HepG2 (cell line): ENCODE measurements around the gene PKD2L1. TPM values are rescaled to one million over a fixed set of nuclear protein-coding genes. Genes with fewer than 3 reads are reported as not detected.

Experiments
- ATF7 ChIP-seq, 2 experiments: fragments of 450-650 bp in 1 of 2; sonication (generic) in 1 of 2; formaldehyde crosslinking in 1 of 2; IDR thresholded peaks; 2 replicates each; pipeline versions ENCODE4 v1.4.0 to v1.6.1; 2016 to 2020; ENCODE audit warnings: antibody characterized with exemption in 1 of 2, mild to moderate bottlenecking in 1 of 2, missing genetic modification reagents in 1 of 2
- MED8 ChIP-seq: sonication (generic); formaldehyde crosslinking; IDR thresholded peaks from 2 replicates; pipeline ENCODE4 v1.8.1; 2023; ENCODE audit warnings: mild to moderate bottlenecking, missing genetic modification reagents; ENCODE audit not compliant: insufficient replicate concordance
- NFATC3 ChIP-seq: sonication (generic); formaldehyde crosslinking; IDR thresholded peaks from 2 replicates; pipeline ENCODE4 v1.5.1; 2020; ENCODE audit warnings: mild to moderate bottlenecking, missing genetic modification reagents
- NR1H2 ChIP-seq: sonication (generic); formaldehyde crosslinking; IDR thresholded peaks from 2 replicates; pipeline ENCODE4 v1.8.1; 2022; ENCODE audit warnings: low read depth, missing genetic modification reagents, borderline replicate concordance
- TFAP4 ChIP-seq: sonication (generic); IDR thresholded peaks from 2 replicates; pipeline ENCODE4 v1.6.1; 2016; ENCODE audit warnings: low read depth, borderline replicate concordance
- ZEB1 ChIP-seq: IDR thresholded peaks from 2 replicates; pipeline ENCODE4 v1.6.1; 2012; ENCODE audit warnings: mild to moderate bottlenecking, low read depth, inconsistent platforms; ENCODE audit not compliant: insufficient replicate concordance
- ZFY ChIP-seq: sonication (generic); formaldehyde crosslinking; IDR thresholded peaks from 2 replicates; pipeline ENCODE4 v1.4.0; 2020; ENCODE audit warnings: missing genetic modification reagents
- ZIK1 ChIP-seq: sonication (generic); formaldehyde crosslinking; IDR thresholded peaks from 2 replicates; pipeline ENCODE4 v1.5.0; 2020; ENCODE audit warnings: mild to moderate bottlenecking, low read depth, missing genetic modification reagents, borderline replicate concordance
- ZNF232 ChIP-seq: sonication (generic); formaldehyde crosslinking; IDR thresholded peaks from 2 replicates; pipeline ENCODE4 v1.4.0; 2020; ENCODE audit warnings: missing genetic modification reagents, borderline replicate concordance
- ZNF335 ChIP-seq: sonication (generic); formaldehyde crosslinking; IDR thresholded peaks from 2 replicates; pipeline ENCODE4 v1.4.0; 2020; ENCODE audit warnings: missing genetic modification reagents
- ZNF670 ChIP-seq: sonication (generic); formaldehyde crosslinking; IDR thresholded peaks from 2 replicates; pipeline ENCODE4 v1.8.0; 2022; ENCODE audit warnings: mild to moderate bottlenecking, missing genetic modification reagents, borderline replicate concordance
- ZNF678 ChIP-seq: sonication (generic); formaldehyde crosslinking; IDR thresholded peaks from 2 replicates; pipeline ENCODE4 v1.4.0; 2020; ENCODE audit warnings: mild to moderate bottlenecking, missing genetic modification reagents
- ZNF687 ChIP-seq: sonication (generic); formaldehyde crosslinking; IDR thresholded peaks from 2 replicates; pipeline ENCODE4 v1.5.1; 2020; ENCODE audit warnings: mild to moderate bottlenecking, missing genetic modification reagents, moderate library complexity
- ZNF816 ChIP-seq: sonication (generic); formaldehyde crosslinking; IDR thresholded peaks from 2 replicates; pipeline ENCODE4 v1.8.0; 2022; ENCODE audit warnings: missing genetic modification reagents, mild to moderate bottlenecking, borderline replicate concordance
- ZSCAN25 ChIP-seq: sonication (generic); formaldehyde crosslinking; IDR thresholded peaks from 2 replicates; pipeline ENCODE4 v1.8.0; 2022; ENCODE audit warnings: mild to moderate bottlenecking, missing genetic modification reagents
- polyA plus RNA-seq, 8 experiments: library from polyadenylated mRNA; depleted of rRNA in 3 of 8; stranded (reverse) in 7 of 8; unstranded in 1 of 8; fragments of >200 nt; fragmentation: Illumina TruSeq in 4 of 8; extraction: Trizol in 4 of 8; gene quantifications; 2 replicates each; pipeline versions ENCODE4 v1.2.1 to v1.2.3, GENCODE V29; 2011 to 2016; ENCODE audit warnings: low read depth in 4 of 8, missing spikeins in 1 of 8, mixed read lengths in 1 of 8; ENCODE audit not compliant: insufficient read depth in 1 of 8
- total RNA-seq, 5 experiments: library from RNA; depleted of rRNA; stranded (reverse); fragments of >200 nt; fragmentation: Illumina TruSeq; extraction: Trizol; gene quantifications; 2 replicates each; pipeline ENCODE4 v1.2.3, GENCODE V29; 2016; ENCODE audit warnings: low read depth in 1 of 5
- TF ChIP-seq, protein P1 (sequence below): sonication (generic); formaldehyde crosslinking; IDR thresholded peaks from 2 replicates; pipeline ENCODE4 v1.8.1; 2023; ENCODE audit warnings: mild to moderate bottlenecking, inconsistent platforms, moderate library complexity, missing genetic modification reagents, borderline replicate concordance
- TF ChIP-seq, protein P2 (sequence below): IDR thresholded peaks from 2 replicates; pipeline ENCODE4 v1.6.1; 2016; ENCODE audit warnings: missing genetic modification reagents, missing compliant biosample characterization
- TF ChIP-seq, protein P3 (sequence below): IDR thresholded peaks from 2 replicates; pipeline ENCODE4 v1.6.1; 2016; ENCODE audit warnings: missing compliant biosample characterization, missing genetic modification reagents, borderline replicate concordance

PKD2L1 gene
- total and polyA plus RNA-seq, 2 of the 13 experiments (the other 11 are each of a cell fraction or from before 2014, with no cell fraction given): 0.07 to 0.15 TPM

DNA sequence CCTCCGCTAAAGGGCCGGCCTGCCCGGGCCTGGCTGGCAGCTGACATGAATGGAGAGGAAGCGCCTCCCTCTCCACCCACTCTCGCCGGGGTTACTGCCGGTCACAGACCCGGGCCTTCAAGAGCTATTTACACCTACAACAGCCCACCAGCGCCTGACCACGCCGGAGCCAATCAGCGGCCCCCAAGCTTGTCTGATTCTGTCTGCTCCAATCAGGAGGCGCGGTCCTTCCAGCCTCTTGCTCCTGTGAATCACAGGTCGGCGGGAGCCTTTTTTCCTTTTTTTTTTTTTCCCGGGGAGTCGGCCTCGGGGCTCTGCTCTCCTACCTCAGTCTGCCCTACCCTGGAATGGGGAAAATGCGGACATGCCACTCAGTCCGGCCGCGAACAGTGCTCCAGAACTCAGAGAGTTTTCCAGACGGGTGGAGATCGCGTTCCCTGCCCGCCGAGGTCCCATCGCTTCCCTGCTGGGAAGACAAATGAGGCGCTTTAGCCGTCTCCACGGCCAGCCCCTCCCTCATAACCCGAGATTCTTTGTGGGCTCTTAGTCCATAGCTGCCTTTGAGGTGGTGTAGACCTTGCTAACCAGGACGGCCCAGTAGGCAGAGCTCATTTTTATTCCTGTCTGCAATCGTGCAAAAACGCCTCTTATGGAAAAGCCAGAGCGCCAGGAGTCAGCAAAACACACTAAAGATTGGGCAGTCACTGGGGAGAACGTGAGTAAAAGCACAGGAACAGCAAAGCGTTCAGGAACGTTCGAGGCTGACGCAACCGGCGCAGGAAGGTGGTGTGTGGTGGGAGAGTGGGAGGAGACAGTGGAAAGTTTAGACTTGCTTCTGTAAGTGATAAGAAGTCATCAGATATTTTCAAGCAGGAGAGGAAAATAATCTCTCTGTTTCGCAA lies 43.5 kb upstream of the PKD2L1 start (continued):
- TF ChIP-seq ZNF687 (CRISPR knock-in tag) (peak; percentile 95), ZEB1 (peak; percentile 20), ZSCAN25 (no peak), ZIK1 (CRISPR knock-in tag) (no peak), MED8 (CRISPR knock-in tag) (peak; percentile 67), NFATC3 (CRISPR knock-in tag) (no peak), ZNF670 (0 out of 2 replicates have a peak, but pooled peaks have one; percentile 41), ZFY (CRISPR knock-in tag) (peak; percentile 88), NR1H2 (CRISPR knock-in tag) (peak; percentile 100), ZNF335 (CRISPR knock-in tag) (no peak), ZNF816 (CRISPR knock-in tag) (no peak), TFAP4 (peak; percentile 88; the same call in 1 of the 2 replicates), ZNF232 (CRISPR knock-in tag) (peak; percentile 46; the same call in 1 of the 2 replicates), ZNF678 (CRISPR knock-in tag) (0 out of 2 replicates have a peak, but pooled peaks have one; percentile 43), ATF7 (IDR thresholded peaks at IDR 0.05) (0 out of 2 replicates have a peak, but pooled peaks have one; percentile 51), ATF7 (CRISPR knock-in tag; IDR thresholded peaks at IDR 0.05) (no peak; the same call in 1 of the 2 replicates)
- TF ChIP-seq, protein P1, sequence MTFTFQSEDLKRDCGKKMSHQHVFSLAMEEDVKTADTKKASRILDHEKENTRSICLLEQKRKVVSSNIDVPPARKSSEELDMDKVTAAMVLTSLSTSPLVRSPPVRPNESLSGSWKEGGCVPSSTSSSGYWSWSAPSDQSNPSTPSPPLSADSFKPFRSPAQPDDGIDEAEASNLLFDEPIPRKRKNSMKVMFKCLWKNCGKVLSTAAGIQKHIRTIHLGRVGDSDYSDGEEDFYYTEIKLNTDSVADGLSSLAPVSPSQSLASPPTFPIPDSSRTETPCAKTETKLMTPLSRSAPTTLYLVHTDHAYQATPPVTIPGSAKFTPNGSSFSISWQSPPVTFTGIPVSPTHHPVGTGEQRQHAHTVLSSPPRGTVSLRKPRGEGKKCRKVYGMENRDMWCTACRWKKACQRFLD (CRISPR knock-in tag): peak; percentile 19; the same call in 1 of the 2 replicates
- TF ChIP-seq, protein P2, sequence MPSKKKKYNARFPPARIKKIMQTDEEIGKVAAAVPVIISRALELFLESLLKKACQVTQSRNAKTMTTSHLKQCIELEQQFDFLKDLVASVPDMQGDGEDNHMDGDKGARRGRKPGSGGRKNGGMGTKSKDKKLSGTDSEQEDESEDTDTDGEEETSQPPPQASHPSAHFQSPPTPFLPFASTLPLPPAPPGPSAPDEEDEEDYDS (CRISPR knock-in tag): peak; percentile 95
- TF ChIP-seq, protein P3, sequence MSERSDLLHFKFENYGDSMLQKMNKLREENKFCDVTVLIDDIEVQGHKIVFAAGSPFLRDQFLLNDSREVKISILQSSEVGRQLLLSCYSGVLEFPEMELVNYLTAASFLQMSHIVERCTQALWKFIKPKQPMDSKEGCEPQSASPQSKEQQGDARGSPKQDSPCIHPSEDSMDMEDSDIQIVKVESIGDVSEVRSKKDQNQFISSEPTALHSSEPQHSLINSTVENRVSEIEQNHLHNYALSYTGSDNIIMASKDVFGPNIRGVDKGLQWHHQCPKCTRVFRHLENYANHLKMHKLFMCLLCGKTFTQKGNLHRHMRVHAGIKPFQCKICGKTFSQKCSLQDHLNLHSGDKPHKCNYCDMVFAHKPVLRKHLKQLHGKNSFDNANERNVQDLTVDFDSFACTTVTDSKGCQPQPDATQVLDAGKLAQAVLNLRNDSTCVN (CRISPR knock-in tag): peak; percentile 29; the same call in 1 of the 2 replicates
